KBM-7 (cell line): ENCODE results near the gene CACNA2D2.

ENCODE experiments used
- DNase-seq: peaks from one replicate; pipeline ENCODE4 v3.0.0-alpha.2; 2015
- in situ Hi-C: fragments of 300-500 bp; cut with MboI; formaldehyde crosslinking; loops from 2 replicates; pipeline ENCODE4 v1.14.3; 2020; ENCODE audit warnings: low sequenced_read_pairs, low pct_unique_long_range_greater_than_20kb, mixed read lengths

The CACNA2D2 gene

GRCh38 chr3:50358911-50359759 lies 144.3 kb downstream of the CACNA2D2 start, which contains the start of gene TMEM115:
TMEM115 (minus strand) TSS chr3:50359521; CDS start chr3:50359063, 458 bp downstream.
- peak; percentile 96 for DNase-seq
- in situ Hi-C loops, result no loop called here

- DNase-seq, result no peak
- in situ Hi-C loops, result no loop called here
Observed at GRCh38 chr3:50358355-50358910, 145.0 kb downstream of the CACNA2D2 start.

GRCh38 chr3:50357481-50357880 lies 146.0 kb downstream of the CACNA2D2 start:
- in situ Hi-C loops, result no loop called here

GRCh38 chr3:50356553-50356952 lies 146.9 kb downstream of the CACNA2D2 start:
- DNase-seq, result peak; percentile 53

More at GRCh38 chr3:50357481-50357880, 146.0 kb downstream of the CACNA2D2 start:
- DNase-seq, result no peak

GRCh38 chr3:50355829-50356552 lies 147.4 kb downstream of the CACNA2D2 start:
- in situ Hi-C loops, result no loop called here
- no peak for DNase-seq

More at GRCh38 chr3:50356553-50356952, 146.9 kb downstream of the CACNA2D2 start:
- in situ Hi-C loops, result no loop called here

GRCh38 chr3:50354850-50355249 lies 148.6 kb downstream of the CACNA2D2 start:
- no peak for DNase-seq
- in situ Hi-C loops, result no loop called here

- no peak for DNase-seq
- in situ Hi-C loops, result no loop called here
Observed at GRCh38 chr3:50354186-50354764, 149.2 kb downstream of the CACNA2D2 start.

- in situ Hi-C loops, result no loop called here
Observed at GRCh38 chr3:50353245-50354004, 150.0 kb downstream of the CACNA2D2 start.

GRCh38 chr3:50352781-50353180 lies 150.7 kb downstream of the CACNA2D2 start:
- DNase-seq, result no peak
- in situ Hi-C loops, result no loop called here

More at GRCh38 chr3:50353245-50354004, 150.0 kb downstream of the CACNA2D2 start:
- no peak for DNase-seq

GRCh38 chr3:50351323-50351697 lies 152.1 kb downstream of the CACNA2D2 start:
- no peak for DNase-seq
- in situ Hi-C loops, result no loop called here

GRCh38 chr3:50350527-50351322 lies 152.7 kb downstream of the CACNA2D2 start, which contains the start of the genes CYB561D2 and NPRL2:
CYB561D2 (plus strand) TSS chr3:50350862; CDS start chr3:50351434, 572 bp downstream.
NPRL2 (minus strand) TSS chr3:50350775; CDS start chr3:50350652, 123 bp downstream.
- in situ Hi-C loops, result no loop called here
- peak; percentile 96 for DNase-seq

GRCh38 chr3:50350213-50350526 lies 153.3 kb downstream of the CACNA2D2 start:
- in situ Hi-C loops, result no loop called here
- DNase-seq, result no peak

- peak; percentile 81 for DNase-seq
- in situ Hi-C loops, result no loop called here
Observed at GRCh38 chr3:50347187-50347813, 156.1 kb downstream of the CACNA2D2 start.

GRCh38 chr3:50345586-50346234 lies 157.7 kb downstream of the CACNA2D2 start, which contains the start of gene ZMYND10:
ZMYND10 (minus strand) TSS chr3:50345732; CDS start chr3:50345579, 153 bp downstream.
- no peak for DNase-seq

GRCh38 chr3:50345008-50345407 lies 158.4 kb downstream of the CACNA2D2 start:
- no peak for DNase-seq
- in situ Hi-C loops, result no loop called here

More at GRCh38 chr3:50345586-50346234, 157.7 kb downstream of the CACNA2D2 start, which contains the start of gene ZMYND10:
- in situ Hi-C loops, result no loop called here

GRCh38 chr3:50342813-50343633 lies 160.4 kb downstream of the CACNA2D2 start:
- in situ Hi-C loops, result no loop called here

More at GRCh38 chr3:50342813-50343633, 160.4 kb downstream of the CACNA2D2 start:
- no peak for DNase-seq
